ENCODE measurements around the gene SORCS2. TPM values are rescaled to one million over a fixed set of nuclear protein-coding genes. Genes with fewer than 3 reads are reported as not detected.

SORCS2 gene
- total RNA-seq, 1 experiment from 2014 or later: not detected

- CTCF ChIA-PET: no interaction called here
- Mint-ChIP-seq H3K27ac (ENCODE audit: low read depth, unreplicated experiment) (no peak overlapping the region), H3K4me1 (ENCODE audit: insufficient read depth, unreplicated experiment) (no peaks in the 10 kb centered on the region), H3K9me3 (ENCODE audit: unreplicated experiment) (peaks cover 4% of the 10 kb centered on the region), H3K27me3 (ENCODE audit: insufficient read depth, unreplicated experiment) (peaks cover 7% of the 10 kb centered on the region), H3K36me3 (ENCODE audit: insufficient read depth, unreplicated experiment) (no peaks in the 10 kb centered on the region), H3K4me3 (ENCODE audit: unreplicated experiment) (no peak overlapping the region)
- BruUV-seq (replicated peaks): no TSS peak
- no peak for DNase-seq (ENCODE audit: unreplicated experiment)
- TF ChIP-seq CTCF (IDR thresholded peaks at IDR 0.05; ENCODE audit: unreplicated experiment): no peak
- intact Hi-C loops (cut with micrococcal nuclease): no loop called here
- POLR2A ChIA-PET: no interaction called here
Measured at GRCh38 chr4:7689773-7690693, 497.7 kb downstream of the SORCS2 start.

DNA sequence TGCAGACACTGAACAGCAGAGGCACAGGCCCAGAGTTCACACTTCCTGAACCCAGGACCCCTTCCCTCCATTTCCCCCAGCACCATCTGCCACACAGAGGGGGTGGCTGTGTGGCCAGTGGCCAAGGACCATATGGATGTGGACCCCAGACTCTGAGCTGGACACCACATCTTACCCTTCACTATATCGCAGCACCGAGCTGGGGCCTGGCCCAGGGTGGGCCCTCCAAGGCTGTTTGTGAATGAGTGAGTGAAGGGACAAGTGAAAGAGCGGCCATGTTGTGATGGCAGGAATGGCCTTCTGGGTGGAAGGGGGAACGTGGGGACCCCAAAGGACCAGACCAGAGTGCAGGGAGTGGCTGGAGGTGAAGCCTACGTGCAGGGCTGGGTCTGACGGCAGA lies 498.7 kb downstream of the SORCS2 start:
- no peak for TF ChIP-seq CTCF (IDR thresholded peaks at IDR 0.05; ENCODE audit: unreplicated experiment)
- Mint-ChIP-seq H3K4me3 (ENCODE audit: unreplicated experiment) (no peak overlapping the region), H3K9me3 (ENCODE audit: unreplicated experiment) (peaks cover 7% of the 10 kb centered on the region), H3K27ac (ENCODE audit: low read depth, unreplicated experiment) (no peak overlapping the region), H3K36me3 (ENCODE audit: insufficient read depth, unreplicated experiment) (no peaks in the 10 kb centered on the region), H3K27me3 (ENCODE audit: insufficient read depth, unreplicated experiment) (peaks cover 11% of the 10 kb centered on the region), H3K4me1 (ENCODE audit: insufficient read depth, unreplicated experiment) (no peaks in the 10 kb centered on the region)
- ChIA-PET POLR2A (interaction anchor here (0.6 kb wide), 1 partner anchor 30 kb away, joined by 3 read pairs; no protein-coding TSS in a partner anchor), CTCF (no interaction called here)
- DNase-seq (ENCODE audit: unreplicated experiment): no peak
- intact Hi-C loops (cut with micrococcal nuclease): no loop called here
- BruUV-seq (replicated peaks): no TSS peak

DNA sequence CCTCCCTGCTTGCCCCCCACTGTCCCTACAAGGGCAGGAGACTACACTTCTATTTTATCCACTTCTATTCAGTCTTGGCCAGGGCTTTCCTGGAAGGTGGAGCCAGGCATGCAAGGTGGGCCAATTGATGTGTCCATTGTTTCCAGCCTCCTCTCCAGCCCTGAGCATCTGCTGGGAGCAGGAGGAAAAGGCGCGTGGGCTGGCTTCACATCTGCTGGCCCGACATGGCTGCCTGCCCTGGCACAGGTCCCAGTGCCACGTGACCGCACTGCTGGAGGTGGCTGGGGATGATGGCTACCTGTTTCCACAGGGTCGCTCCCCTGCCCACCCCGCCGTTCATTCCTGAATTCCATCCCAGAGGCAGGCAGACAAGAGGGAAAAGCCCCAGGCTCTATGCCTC lies 499.6 kb downstream of the SORCS2 start:
- no TSS peak for BruUV-seq (replicated peaks)
- Mint-ChIP-seq H3K4me1 (ENCODE audit: insufficient read depth, unreplicated experiment) (no peaks in the 10 kb centered on the region), H3K9me3 (ENCODE audit: unreplicated experiment) (peaks cover 7% of the 10 kb centered on the region), H3K4me3 (ENCODE audit: unreplicated experiment) (no peak overlapping the region), H3K27ac (ENCODE audit: low read depth, unreplicated experiment) (no peak overlapping the region), H3K27me3 (ENCODE audit: insufficient read depth, unreplicated experiment) (peaks cover 19% of the 10 kb centered on the region), H3K36me3 (ENCODE audit: insufficient read depth, unreplicated experiment) (no peaks in the 10 kb centered on the region)
- TF ChIP-seq CTCF (IDR thresholded peaks at IDR 0.05; ENCODE audit: unreplicated experiment): no peak
- DNase-seq (ENCODE audit: unreplicated experiment): no peak
- CTCF ChIA-PET: no interaction called here
- intact Hi-C loops (cut with micrococcal nuclease): no loop called here
- POLR2A ChIA-PET: no interaction called here

GRCh38 chr4:7692451-7693236 lies 500.3 kb downstream of the SORCS2 start:
- Mint-ChIP-seq H3K9me3 (ENCODE audit: unreplicated experiment) (peaks cover 7% of the 10 kb centered on the region), H3K4me3 (ENCODE audit: unreplicated experiment) (no peak overlapping the region), H3K36me3 (ENCODE audit: insufficient read depth, unreplicated experiment) (no peaks in the 10 kb centered on the region), H3K27me3 (ENCODE audit: insufficient read depth, unreplicated experiment) (peaks cover 26% of the 10 kb centered on the region), H3K27ac (ENCODE audit: low read depth, unreplicated experiment) (no peak overlapping the region), H3K4me1 (ENCODE audit: insufficient read depth, unreplicated experiment) (no peaks in the 10 kb centered on the region)
- no TSS peak for BruUV-seq (replicated peaks)
- DNase-seq (ENCODE audit: unreplicated experiment): no peak
- TF ChIP-seq CTCF (IDR thresholded peaks at IDR 0.05; ENCODE audit: unreplicated experiment): no peak
- POLR2A ChIA-PET: no interaction called here
- intact Hi-C loops (cut with micrococcal nuclease): no loop called here
- CTCF ChIA-PET: interaction anchor here (0.5 kb wide), 1 partner anchor 156 kb away, joined by 3 read pairs; no protein-coding TSS in a partner anchor

Measured in MCF 10A (cell line).